H1 (cell line): ENCODE data around the gene NR2E3. TPM values are rescaled to one million over a fixed set of nuclear protein-coding genes. Genes with fewer than 3 reads are reported as not detected.

Experiments
- CTCF ChIA-PET: fragments of 300-600 bp; sonication (Branson Sonifier 250); formaldehyde crosslinking; loops from one replicate; lab custom pipeline; 2021; ENCODE audit not compliant: partially characterized antibody; lab: Charles Lee
- POLR2A ChIA-PET: fragments of 300-600 bp; sonication (Branson Sonifier 250); formaldehyde crosslinking; loops from one replicate; lab custom pipeline; 2021; ENCODE audit warnings: inconsistent platforms; ENCODE audit not compliant: partially characterized antibody; lab: Charles Lee
- DNase-seq, 2 experiments: peaks; one replicate each; pipeline versions ENCODE4 v3.0.0 to v3.0.0-alpha.2; 2010 to 2022; ENCODE audit warnings: low spot score in 2 of 2, low read depth in 1 of 2, mixed read lengths in 1 of 2
- FAIRE-seq: peaks from 2 replicates; lab custom pipeline; 2011; peaks lifted over from hg19 to GRCh38; lab: Jason Lieb, UNC
- H2AFZ ChIP-seq: 2 replicates; pipeline ENCODE4 v1.8.1; 2012; ENCODE audit warnings: low read length, inconsistent platforms
- H2AK5ac ChIP-seq: 2 replicates; pipeline ENCODE4 v1.6.1; 2013; ENCODE audit warnings: low read depth, low read length
- H2BK120ac ChIP-seq: replicated peaks from 2 replicates; pipeline ENCODE3; 2013; ENCODE audit warnings: low read depth, low read length, inconsistent platforms
- H2BK12ac ChIP-seq: 2 replicates; pipeline ENCODE4 v1.6.1; 2013; ENCODE audit warnings: low read depth, low read length
- H2BK15ac ChIP-seq: 2 replicates; pipeline ENCODE4 v1.6.1; 2013; ENCODE audit warnings: low read length
- H2BK20ac ChIP-seq: 2 replicates; pipeline ENCODE4 v1.6.1; 2013; ENCODE audit warnings: low read length
- H2BK5ac ChIP-seq: 2 replicates; pipeline ENCODE4 v1.6.1; 2013; ENCODE audit warnings: low read depth, low read length
- H3K14ac ChIP-seq: 2 replicates; pipeline ENCODE4 v1.6.1; 2013; ENCODE audit warnings: inconsistent platforms; ENCODE audit not compliant: insufficient read length
- H3K18ac ChIP-seq: 2 replicates; pipeline ENCODE4 v1.6.1; 2013; ENCODE audit warnings: low read length; ENCODE audit errors: extremely low read depth
- H3K23ac ChIP-seq: 2 replicates; pipeline ENCODE4 v1.6.1; 2013; ENCODE audit warnings: inconsistent platforms; ENCODE audit not compliant: insufficient read length
- H3K23me2 ChIP-seq: 2 replicates; pipeline ENCODE4 v1.6.1; 2013; ENCODE audit warnings: low read depth, low read length
- H3K27ac ChIP-seq: 2 replicates; pipeline ENCODE4 v1.6.1; 2011; ENCODE audit warnings: low read depth, low read length, inconsistent platforms
- H3K27me3 ChIP-seq, 4 experiments: replicated peaks in 1 of 4; 1 replicate in 1 of 4; 2 replicates in 3 of 4; pipeline versions ENCODE4 v1.6.1 to v1.8.1; 2011 to 2013; ENCODE audit warnings: low read length in 3 of 4, mild to moderate bottlenecking in 3 of 4, inconsistent platforms in 2 of 4, mixed read lengths in 2 of 4, moderate library complexity in 1 of 4; ENCODE audit not compliant: control insufficient read depth in 3 of 4, insufficient read depth in 3 of 4; ENCODE audit errors: extremely low read depth in 1 of 4
- H3K36me3 ChIP-seq, 4 experiments: 2 replicates each; pipeline versions ENCODE4 v1.6.1 to v1.8.1; 2011 to 2013; ENCODE audit warnings: mild to moderate bottlenecking in 4 of 4, low read length in 3 of 4, moderate library complexity in 2 of 4, control low read depth in 1 of 4, inconsistent platforms in 1 of 4; ENCODE audit not compliant: insufficient read depth in 4 of 4, control insufficient read depth in 2 of 4
- H3K4ac ChIP-seq: replicated peaks from 2 replicates; pipeline ENCODE3; 2013; ENCODE audit warnings: low read length, low read depth, mixed read lengths, inconsistent platforms; ENCODE audit not compliant: insufficient read length
- H3K4me1 ChIP-seq, 4 experiments: replicated peaks in 1 of 4; 1 replicate in 1 of 4; 2 replicates in 3 of 4; pipeline versions ENCODE4 v1.6.1 to v1.8.1; 2011 to 2013; ENCODE audit warnings: low read length in 3 of 4, inconsistent platforms in 2 of 4, mixed read lengths in 1 of 4; ENCODE audit not compliant: insufficient read depth in 4 of 4, control insufficient read depth in 3 of 4
- H3K4me2 ChIP-seq, 2 experiments: 2 replicates each; pipeline versions ENCODE4 v1.6.1 to v1.8.1; 2011 to 2013; ENCODE audit warnings: low read depth in 2 of 2, low read length in 2 of 2, control low read depth in 1 of 2, inconsistent platforms in 1 of 2, mild to moderate bottlenecking in 1 of 2; ENCODE audit not compliant: insufficient read depth in 1 of 2
- H3K4me3 ChIP-seq, 4 experiments: fragments of 200-600, 300-600 bp in 1 of 4; sonication (generic), shearing (Covaris generic), sonication (Bioruptor Twin) in 1 of 4; 2 replicates each; pipeline versions ENCODE4 v1.5.1 to v1.8.1; 2011 to 2016; ENCODE audit warnings: low read length in 4 of 4, low read depth in 3 of 4, control low read depth in 2 of 4, inconsistent platforms in 2 of 4, mild to moderate bottlenecking in 2 of 4, mixed read lengths in 1 of 4, moderate library complexity in 1 of 4; ENCODE audit not compliant: insufficient read depth in 2 of 4; ENCODE audit errors: extremely low read depth in 1 of 4
- H3K56ac ChIP-seq: replicated peaks from 2 replicates; pipeline ENCODE3; 2013; ENCODE audit warnings: low read depth, mild to moderate bottlenecking, mixed read lengths, low read length, inconsistent platforms; ENCODE audit not compliant: insufficient read length
- H3K79me1 ChIP-seq: 2 replicates; pipeline ENCODE4 v1.6.1; 2013; ENCODE audit warnings: low read depth, low read length, control low read depth
- H3K79me2 ChIP-seq, 2 experiments: 2 replicates each; pipeline versions ENCODE4 v1.6.1 to v1.8.1; 2012 to 2013; ENCODE audit warnings: low read length in 2 of 2, mild to moderate bottlenecking in 2 of 2, inconsistent platforms in 1 of 2; ENCODE audit not compliant: insufficient read depth in 2 of 2, control insufficient read depth in 1 of 2
- H3K9ac ChIP-seq, 4 experiments: replicated peaks in 1 of 4; 1 replicate in 1 of 4; 2 replicates in 3 of 4; pipeline versions ENCODE4 v1.6.1 to v1.8.1; 2011 to 2013; ENCODE audit warnings: low read depth in 3 of 4, low read length in 3 of 4, control low read depth in 2 of 4, mild to moderate bottlenecking in 2 of 4, moderate library complexity in 2 of 4, inconsistent platforms in 1 of 4; ENCODE audit errors: extremely low read depth in 1 of 4
- H3K9me3 ChIP-seq, 2 experiments: 2 replicates each; pipeline versions ENCODE4 v1.6.1 to v1.8.1; 2012 to 2013; ENCODE audit warnings: mild to moderate bottlenecking in 2 of 2, moderate library complexity in 2 of 2, control low read depth in 1 of 2, inconsistent platforms in 1 of 2, low read depth in 1 of 2, low read length in 1 of 2, mixed read lengths in 1 of 2; ENCODE audit not compliant: insufficient read depth in 2 of 2
- H4K20me1 ChIP-seq, 2 experiments: replicated peaks in 1 of 2; 2 replicates each; pipeline versions ENCODE3 to v1.8.1; 2011 to 2013; ENCODE audit warnings: inconsistent platforms in 2 of 2, low read length in 2 of 2, mild to moderate bottlenecking in 1 of 2; ENCODE audit not compliant: insufficient read depth in 2 of 2, control insufficient read depth in 1 of 2
- H4K5ac ChIP-seq: 2 replicates; pipeline ENCODE4 v1.6.1; 2013; ENCODE audit warnings: low read length, low read depth, mixed read lengths, inconsistent platforms; ENCODE audit not compliant: insufficient read length
- H4K8ac ChIP-seq: 2 replicates; pipeline ENCODE4 v1.8.0; 2013; ENCODE audit warnings: mild to moderate bottlenecking, moderate library complexity, low read length, inconsistent platforms; ENCODE audit not compliant: insufficient read depth; ENCODE audit errors: extremely low read depth
- H4K91ac ChIP-seq: replicated peaks from 2 replicates; pipeline ENCODE3; 2013; ENCODE audit warnings: low read length, mixed read lengths, inconsistent platforms; ENCODE audit not compliant: insufficient read length
- BCL11A ChIP-seq, 2 experiments: IDR thresholded peaks; one replicate each; pipeline ENCODE4 v1.6.1; 2011; ENCODE audit warnings: low read depth in 2 of 2, low read length in 2 of 2, mild to moderate bottlenecking in 2 of 2
- BRCA1 ChIP-seq: IDR thresholded peaks from 2 replicates; pipeline ENCODE4 v1.6.1; 2012; ENCODE audit warnings: low read depth, low read length, improper control_type of control experiment
- CBX5 ChIP-seq: fragments of 300-800, 300-1000 bp; sonication (generic); IDR thresholded peaks from 2 replicates; pipeline ENCODE4 v1.7.1; 2016; ENCODE audit warnings: antibody characterized with exemption, low read length, low read depth
- CREB1 ChIP-seq: IDR thresholded peaks from 2 replicates; pipeline ENCODE4 v1.6.1; 2012; ENCODE audit warnings: inconsistent platforms
- E2F6 ChIP-seq: IDR thresholded peaks from 2 replicates; pipeline ENCODE4 v1.6.1; 2012; ENCODE audit warnings: inconsistent platforms
- EGR1 ChIP-seq: IDR thresholded peaks from 2 replicates; pipeline ENCODE4 v1.6.1; 2011; ENCODE audit warnings: low read depth, low read length, borderline replicate concordance
- EZH2 ChIP-seq: fragments of 200-600 bp; sonication (generic); IDR thresholded peaks from 2 replicates; pipeline ENCODE4 v1.7.1; 2012; ENCODE audit warnings: low read depth, mild to moderate bottlenecking, moderate library complexity, low read length, inconsistent platforms; ENCODE audit not compliant: severe bottlenecking
- FOSL1 ChIP-seq: IDR thresholded peaks from 2 replicates; pipeline ENCODE4 v1.6.1; 2011; ENCODE audit warnings: mild to moderate bottlenecking, low read depth, low read length, moderate library complexity; ENCODE audit not compliant: insufficient read depth
- HDAC6 ChIP-seq: IDR thresholded peaks from one replicate; pipeline ENCODE4 v1.7.1; 2012; ENCODE audit warnings: low read depth, mild to moderate bottlenecking, inconsistent platforms, low read length, moderate library complexity
- KDM4A ChIP-seq: IDR thresholded peaks from one replicate; pipeline ENCODE4 v1.7.1; 2012; ENCODE audit warnings: low read depth, mild to moderate bottlenecking, moderate library complexity, low read length, inconsistent platforms; ENCODE audit not compliant: severe bottlenecking
- NANOG ChIP-seq: IDR thresholded peaks from 2 replicates; pipeline ENCODE4 v1.6.1; 2011; ENCODE audit warnings: low read length, low read depth, mild to moderate bottlenecking, inconsistent platforms; ENCODE audit not compliant: insufficient read depth, poor library complexity, severe bottlenecking
- NRF1 ChIP-seq: IDR thresholded peaks from 2 replicates; pipeline ENCODE4 v1.6.1; 2011; ENCODE audit warnings: mild to moderate bottlenecking, low read depth, low read length, improper control_type of control experiment
- POLR2A ChIP-seq, 2 experiments: IDR thresholded peaks; 1 replicate in 1 of 2; 2 replicates in 1 of 2; pipeline ENCODE4 v1.6.1; 2011; ENCODE audit warnings: low read depth in 2 of 2, low read length in 2 of 2, mild to moderate bottlenecking in 2 of 2; ENCODE audit errors: control extremely low read depth in 1 of 2
- SP4 ChIP-seq: IDR thresholded peaks from 2 replicates; pipeline ENCODE4 v1.6.1; 2012; ENCODE audit warnings: low read length, inconsistent platforms
- SUZ12 ChIP-seq: fragments of 200-600 bp; sonication (generic); IDR thresholded peaks from 2 replicates; pipeline ENCODE4 v1.6.1; 2012; ENCODE audit warnings: mild to moderate bottlenecking, inconsistent platforms, low read length, moderate library complexity, mixed read lengths
- TBP ChIP-seq: IDR thresholded peaks from 2 replicates; pipeline ENCODE4 v1.6.1; 2011; ENCODE audit warnings: low read depth, low read length, improper control_type of control experiment
- WGBS, 2 experiments: shearing (Covaris generic) in 1 of 2; methylation state at CpG; one replicate each; pipeline versions ENCODE4 v1.1.6 to v1.1.7; 2013 to 2015; ENCODE audit warnings: low lambda C conversion rate in 2 of 2, mixed read lengths in 2 of 2, inconsistent platforms in 1 of 2, low coverage in 1 of 2, missing lambda C conversion rate in 1 of 2; ENCODE audit not compliant: insufficient replicate concordance in 2 of 2, insufficient coverage in 1 of 2, insufficient read length in 1 of 2; ENCODE audit errors: extremely low coverage in 1 of 2, missing lambda C conversion rate in 1 of 2; 5-methylcytosine and 5-hydroxymethylcytosine counted together
- polyA plus RNA-seq, 7 experiments: library from polyadenylated mRNA; depleted of rRNA in 3 of 7; stranded (reverse) in 5 of 7; unstranded in 2 of 7; fragments of >200 nt in 5 of 7; fragments of 200-250 nt in 2 of 7; gene quantifications; 1 replicate in 5 of 7; 2 replicates in 1 of 7; 4 replicates in 1 of 7; pipeline versions ENCODE4 v1.2.1 to v1.2.3, GENCODE V29; 2011 to 2013; ENCODE audit warnings: missing spikeins in 2 of 7, mixed read lengths in 2 of 7
- total RNA-seq: library from RNA; stranded (reverse); fragmentation: NEBNext Ultra II Directional; extraction: Animal tissue kit (Norgen Biotek cat#: 25700); gene quantifications from 2 replicates; pipeline ENCODE4 v1.2.1, GENCODE V29; 2021

NR2E3 gene
- total and polyA plus RNA-seq, 2 of the 8 experiments (the other 6 are each of a cell fraction or from before 2014, with no cell fraction given), result 0.56 to 0.80 TPM

GRCh38 chr15:71844916-71845315, 34.6 kb downstream of the NR2E3 start:
- Histone ChIP-seq H3K56ac (no peak overlapping the region), H4K91ac (no peak overlapping the region), H2BK5ac (no peak overlapping the region), H3K4ac (no peak overlapping the region), H2BK15ac (no peak overlapping the region), H2AFZ (no peak overlapping the region), H3K14ac (no peak overlapping the region), H4K20me1 (no peaks in the 10 kb centered on the region), H3K9ac (no peak overlapping the region), H3K4me1 (no peaks in the 10 kb centered on the region), H3K18ac (no peak overlapping the region), H3K4me3 (no peak overlapping the region), H3K23me2 (no peaks in the 10 kb centered on the region), H3K36me3 (peaks cover 0 to 7% (median 0%) of the 10 kb centered on the region in 4 experiments; a peak in 2 of 8 replicates), H4K5ac (no peak overlapping the region), H2BK20ac (no peak overlapping the region), H3K27ac (no peak overlapping the region), H2BK120ac (no peak overlapping the region), H3K4me2 (no peak overlapping the region), H3K79me1 (no peaks in the 10 kb centered on the region), H4K8ac (no peak overlapping the region), H3K23ac (no peak overlapping the region), H3K27me3 (no peaks in the 10 kb centered on the region), H2AK5ac (no peak overlapping the region), H2BK12ac (no peak overlapping the region), H3K79me2 (no peaks in the 10 kb centered on the region), H3K9me3 (no peaks in the 10 kb centered on the region)
- POLR2A ChIA-PET, result no interaction called here
- 84% methylated on average over 2 of the region's 2 CpGs; no CpG with 5 or more reads in 1 of the 2 experiments for WGBS, 2 experiments
- CTCF ChIA-PET, result no interaction called here
- FAIRE-seq (no peak), DNase-seq (no peak)
- TF ChIP-seq SP4, result no peak
- TF ChIP-seq BCL11A (IDR thresholded peaks at IDR 0.05; ENCODE audit: low read depth in 2 of 2, low read length in 2 of 2), result no peak
- no peak for TF ChIP-seq FOSL1
- TF ChIP-seq NANOG, result no peak
- TF ChIP-seq E2F6, result no peak
- TF ChIP-seq HDAC6, result no peak
- no peak for TF ChIP-seq CBX5
- TF ChIP-seq EGR1, result no peak
- TF ChIP-seq KDM4A, result no peak
- no peak for TF ChIP-seq NRF1
- TF ChIP-seq CREB1, result no peak
- no peak for TF ChIP-seq EZH2
- TF ChIP-seq TBP, result no peak
- TF ChIP-seq POLR2A (IDR thresholded peaks at IDR 0.05; ENCODE audit: control extremely low read depth in 1 of 2, low read depth in 2 of 2, low read length in 2 of 2), result no peak
- TF ChIP-seq BRCA1, result no peak
- TF ChIP-seq SUZ12, result no peak
